ENCODE data around the gene GRPEL1. TPM values are rescaled to one million over a fixed set of nuclear protein-coding genes. Genes with fewer than 3 reads are reported as not detected.

GRPEL1 gene
- total and polyA plus RNA-seq, 8 donors: 11.4 to 53.6 (median 25.5) TPM; not detected in 1

DNA sequence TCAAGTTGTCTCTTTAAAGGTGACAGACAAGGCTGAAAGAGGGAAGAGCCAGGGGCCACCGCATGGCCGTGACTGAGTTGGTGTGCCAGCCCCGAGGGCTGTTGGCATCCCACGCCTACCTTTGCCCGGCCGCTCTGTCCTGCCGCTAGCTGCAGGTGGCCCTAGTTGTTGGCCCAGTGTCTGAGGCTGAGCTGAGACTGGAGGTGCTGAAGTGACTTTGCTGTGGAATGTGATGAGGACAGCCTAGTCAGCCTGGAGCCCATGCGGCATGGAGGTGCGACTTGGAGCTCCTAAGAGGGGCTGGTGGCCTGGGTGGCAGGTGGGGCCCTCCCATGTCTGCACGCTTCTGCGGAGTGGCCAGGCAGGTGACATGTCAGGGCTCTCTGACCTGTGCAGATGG lies 18.1 kb downstream of the GRPEL1 start:
- no peak for DNase-seq

DNA sequence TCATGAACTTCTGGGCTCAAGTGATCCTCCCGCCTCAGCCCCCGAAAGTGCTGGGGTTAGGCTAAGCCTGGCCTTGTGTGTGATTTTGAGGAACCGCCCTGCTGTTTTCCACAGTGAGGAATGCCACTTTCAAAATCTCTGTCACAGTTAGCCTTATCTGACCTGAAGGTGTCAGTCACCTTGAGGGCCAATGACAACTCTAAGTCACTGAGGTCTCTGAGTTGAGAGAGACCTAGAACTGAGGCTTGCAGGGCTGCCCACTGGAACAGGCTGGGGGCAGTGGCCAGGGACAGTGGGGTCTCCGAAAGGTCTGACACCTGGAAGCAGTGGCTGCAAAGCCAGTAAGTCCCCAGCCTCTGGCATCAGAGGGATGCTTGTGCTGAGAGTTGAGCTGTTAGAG lies 18.6 kb downstream of the GRPEL1 start:
- Histone ChIP-seq H3K4me1 (peaks cover 52 to 97% (median 81%) of the 10 kb centered on the region in 4 donors), H3K27ac (peak overlapping the region in 2 of 5 donors; percentile 7 to 67), H3K27me3 (no peaks in the 10 kb centered on the region), H3K36me3 (peaks cover 8 to 25% (median 18%) of the 10 kb centered on the region in 4 donors), H3K9me3 (no peaks in the 10 kb centered on the region), H3K4me3 (no peak overlapping the region)
- intact Hi-C loops (cut with DNase I; ENCODE audit: low total_unique reads): loop anchor here (10.0 kb wide), 1 partner anchor 64 kb away; no protein-coding TSS in a partner anchor
- no peak for TF ChIP-seq POLR2AphosphoS5 (IDR thresholded peaks at IDR 0.05)
- TF ChIP-seq EP300 (IDR thresholded peaks at IDR 0.05): no peak
- no peak for TF ChIP-seq POLR2A (IDR thresholded peaks at IDR 0.05)
- no peak for TF ChIP-seq CTCF (IDR thresholded peaks at IDR 0.05)
- no peak for DNase-seq
- WGBS, 5 donors: 84 to 98% (median 89%) methylated on average over 4 of the region's 4 CpGs

More for the DNA sequence above, 18.1 kb downstream of the GRPEL1 start:
- peaks cover 13 to 30% (median 22%) of the 10 kb centered on the region in 4 donors for H3K36me3 ChIP-seq
- 81 to 89% (median 83%) methylated on average over 5 to 11 of the region's 11 CpGs for WGBS, 5 donors
- no peak overlapping the region for H3K4me3 ChIP-seq
- H3K27me3 ChIP-seq: no peaks in the 10 kb centered on the region
- H3K9me3 ChIP-seq: no peaks in the 10 kb centered on the region
- intact Hi-C loops (cut with DNase I; ENCODE audit: low total_unique reads): loop anchor here (10.0 kb wide), 1 partner anchor 65 kb away; no protein-coding TSS in a partner anchor
- H3K27ac ChIP-seq: peak overlapping the region in 3 of 5 donors; percentile 7 to 67 (median 28)
- peaks cover 50 to 92% (median 77%) of the 10 kb centered on the region in 4 donors for H3K4me1 ChIP-seq
- TF ChIP-seq CTCF (IDR thresholded peaks at IDR 0.05): no peak
- no peak for TF ChIP-seq EP300 (IDR thresholded peaks at IDR 0.05)
- TF ChIP-seq POLR2AphosphoS5 (IDR thresholded peaks at IDR 0.05): no peak
- no peak for TF ChIP-seq POLR2A (IDR thresholded peaks at IDR 0.05)

- Histone ChIP-seq H3K4me1 (peaks cover 52 to 97% (median 86%) of the 10 kb centered on the region in 4 donors), H3K4me3 (no peak overlapping the region), H3K27ac (no peak overlapping the region), H3K9me3 (no peaks in the 10 kb centered on the region), H3K27me3 (no peaks in the 10 kb centered on the region), H3K36me3 (peaks cover 5 to 19% (median 13%) of the 10 kb centered on the region in 4 donors)
- no peak for DNase-seq
- TF ChIP-seq POLR2AphosphoS5 (IDR thresholded peaks at IDR 0.05) (no peak), CTCF (IDR thresholded peaks at IDR 0.05) (no peak)
- WGBS, 5 donors: 92 to 97% (median 95%) methylated on average over 12 of the region's 12 CpGs
- intact Hi-C loops (cut with DNase I; ENCODE audit: low total_unique reads): loop anchor here (10.0 kb wide), 1 partner anchor 64 kb away; no protein-coding TSS in a partner anchor
These were observed 19.2 kb downstream of the GRPEL1 start for GRCh38 chr4:7048642-7049041.

DNA sequence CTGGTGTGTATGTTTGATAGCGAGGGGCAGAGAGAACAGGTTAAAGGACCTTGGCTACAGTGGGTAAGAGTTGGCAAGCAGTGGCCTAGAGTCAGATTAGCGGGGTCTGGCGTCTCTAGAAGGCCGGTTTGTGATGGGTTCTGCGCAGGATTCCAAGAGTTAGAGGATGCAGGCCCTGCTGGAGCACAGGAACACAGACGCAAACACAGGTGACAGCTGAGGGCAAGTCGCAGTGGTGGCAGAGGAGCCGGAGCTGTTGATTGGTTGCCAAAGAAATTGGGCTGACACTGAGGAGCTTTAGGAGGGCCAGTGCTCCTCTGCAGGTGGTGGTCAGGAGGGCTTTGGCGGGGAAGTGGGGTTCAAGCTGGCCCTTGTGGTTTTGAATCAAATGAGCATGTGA lies 20.9 kb downstream of the GRPEL1 start:
- 82 to 93% (median 90%) methylated on average over 9 of the region's 9 CpGs for WGBS, 5 donors
- peaks cover 47 to 84% (median 78%) of the 10 kb centered on the region in 4 donors for H3K4me1 ChIP-seq
- H3K27me3 ChIP-seq: no peaks in the 10 kb centered on the region
- intact Hi-C loops (cut with DNase I; ENCODE audit: low total_unique reads): loop anchor here (10.0 kb wide), 1 partner anchor 62 kb away; no protein-coding TSS in a partner anchor
- H3K4me3 ChIP-seq: no peak overlapping the region
- DNase-seq: no peak
- H3K27ac ChIP-seq: no peak overlapping the region
- no peaks in the 10 kb centered on the region for H3K9me3 ChIP-seq
- TF ChIP-seq CTCF (IDR thresholded peaks at IDR 0.05) (no peak), EP300 (IDR thresholded peaks at IDR 0.05) (no peak), POLR2A (IDR thresholded peaks at IDR 0.05) (no peak), POLR2AphosphoS5 (IDR thresholded peaks at IDR 0.05) (no peak)
- H3K36me3 ChIP-seq: peaks cover 2 to 6% (median 5%) of the 10 kb centered on the region in 4 donors
